Body of pancreas (tissue), 4 donors: ENCODE data around the gene KIAA1549. TPM values are rescaled to one million over a fixed set of nuclear protein-coding genes. Genes with fewer than 3 reads are reported as not detected.

ENCODE experiments used
- ATAC-seq: fragments of 150-250 bp; one replicate; pipeline ENCODE4 v1.9.1; 2016
- DNase-seq, 4 donors: peaks; one replicate each; pipeline ENCODE4 v3.0.0-alpha.2; 2019
- H3K27ac ChIP-seq, 4 donors: fragments of 200-600 bp; sonication (generic); 1 replicate in 3 of 4; 2 replicates in 1 of 4; pipeline versions ENCODE4 v1.5.1 to v1.6.1; 2016 to 2019; ENCODE audit warnings: mild to moderate bottlenecking in 1 of 4, mixed read lengths in 1 of 4, moderate library complexity in 1 of 4
- H3K27me3 ChIP-seq, 2 donors: fragments of 200-600 bp; sonication (generic); one replicate each; pipeline ENCODE4 v1.6.0; 2016; ENCODE audit warnings: mild to moderate bottlenecking in 1 of 2
- H3K36me3 ChIP-seq, 2 donors: fragments of 200-600 bp; sonication (generic); replicated peaks in 1 of 2; 2 replicates each; pipeline ENCODE4 v1.5.1; 2016; ENCODE audit warnings: low read depth in 2 of 2; ENCODE audit not compliant: insufficient read depth in 1 of 2
- H3K4me1 ChIP-seq: fragments of 200-600 bp; sonication (generic); one replicate; pipeline ENCODE4 v1.6.0; 2016
- H3K4me3 ChIP-seq, 2 donors: fragments of 200-600 bp; sonication (generic); 1 replicate in 1 of 2; 2 replicates in 1 of 2; pipeline ENCODE4 v1.5.1; 2016 to 2019
- H3K9me3 ChIP-seq, 3 donors: fragments of 200-600 bp; sonication (generic); 1 replicate in 2 of 3; 2 replicates in 1 of 3; pipeline ENCODE4 v1.5.1; 2016
- POLR2A ChIP-seq, 3 donors: fragments of 450-650 bp; IDR thresholded peaks; one replicate each; pipeline ENCODE4 v1.6.1; 2016; ENCODE audit warnings: antibody characterized with exemption in 3 of 3, mild to moderate bottlenecking in 2 of 3
- WGBS, 2 donors: methylation state at CpG; one replicate each; pipeline ENCODE4 v1.1.5; 2017; 5-methylcytosine and 5-hydroxymethylcytosine counted together
- intact Hi-C: fragments of 100-400 bp; cut with DNase I; formaldehyde crosslinking; loops from one replicate; pipeline ENCODE4 v1.15.1; 2023
- total RNA-seq, 2 donors: library from RNA; depleted of rRNA; stranded (reverse); fragments of >200 nt; gene quantifications; one replicate each; pipeline ENCODE4 v1.1.0, GENCODE V29; 2016
- TF ChIP-seq, protein P1 (sequence below), 7 experiments: fragments of 450-650 bp in 4 of 7; fragments of 200-600 bp in 3 of 7; sonication (generic) in 3 of 7; IDR thresholded peaks; one replicate each; pipeline ENCODE4 v1.5.1; 2016 to 2019; ENCODE audit warnings: antibody characterized with exemption in 7 of 7

The KIAA1549 gene
- total RNA-seq, 2 donors from 2014 or later = 5.3 to 6.0 TPM

DNA sequence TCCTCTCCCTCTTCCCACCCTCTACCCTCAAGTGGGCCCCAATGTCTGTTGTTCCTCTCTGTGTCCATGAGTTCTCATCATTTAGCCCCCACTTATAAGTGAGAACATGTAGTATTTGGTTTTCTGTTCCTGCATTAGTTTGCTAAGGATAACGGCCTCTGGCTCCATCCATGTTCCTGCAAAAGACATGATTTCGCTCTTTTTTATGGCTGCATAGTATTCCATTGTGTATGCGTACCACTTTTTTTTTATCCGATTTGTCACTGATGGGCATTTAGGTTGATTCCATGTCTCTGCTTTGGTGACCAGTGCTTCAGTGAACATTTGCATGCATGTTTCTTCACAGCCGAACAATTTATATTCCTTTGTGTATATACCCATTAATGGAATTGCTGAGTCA is 131.5 kb downstream of the KIAA1549 start:
- intact Hi-C loops = no loop called here
- Histone ChIP-seq H3K4me1 (no peaks in the 10 kb centered on the region), H3K9me3 (no peaks in the 10 kb centered on the region), H3K4me3 (no peak overlapping the region), H3K36me3 (peaks cover 0 to 7% of the 10 kb centered on the region in 2 donors), H3K27ac (no peak overlapping the region), H3K27me3 (no peaks in the 10 kb centered on the region)
- ATAC-seq (no peak), DNase-seq (no peak)
- no peak for TF ChIP-seq POLR2A (IDR thresholded peaks at IDR 0.05)
- TF ChIP-seq, protein P1, sequence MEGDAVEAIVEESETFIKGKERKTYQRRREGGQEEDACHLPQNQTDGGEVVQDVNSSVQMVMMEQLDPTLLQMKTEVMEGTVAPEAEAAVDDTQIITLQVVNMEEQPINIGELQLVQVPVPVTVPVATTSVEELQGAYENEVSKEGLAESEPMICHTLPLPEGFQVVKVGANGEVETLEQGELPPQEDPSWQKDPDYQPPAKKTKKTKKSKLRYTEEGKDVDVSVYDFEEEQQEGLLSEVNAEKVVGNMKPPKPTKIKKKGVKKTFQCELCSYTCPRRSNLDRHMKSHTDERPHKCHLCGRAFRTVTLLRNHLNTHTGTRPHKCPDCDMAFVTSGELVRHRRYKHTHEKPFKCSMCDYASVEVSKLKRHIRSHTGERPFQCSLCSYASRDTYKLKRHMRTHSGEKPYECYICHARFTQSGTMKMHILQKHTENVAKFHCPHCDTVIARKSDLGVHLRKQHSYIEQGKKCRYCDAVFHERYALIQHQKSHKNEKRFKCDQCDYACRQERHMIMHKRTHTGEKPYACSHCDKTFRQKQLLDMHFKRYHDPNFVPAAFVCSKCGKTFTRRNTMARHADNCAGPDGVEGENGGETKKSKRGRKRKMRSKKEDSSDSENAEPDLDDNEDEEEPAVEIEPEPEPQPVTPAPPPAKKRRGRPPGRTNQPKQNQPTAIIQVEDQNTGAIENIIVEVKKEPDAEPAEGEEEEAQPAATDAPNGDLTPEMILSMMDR (IDR thresholded peaks at IDR 0.05) = no peak
- WGBS, 2 donors = 97 to 98% methylated on average over 5 of the region's 5 CpGs

DNA sequence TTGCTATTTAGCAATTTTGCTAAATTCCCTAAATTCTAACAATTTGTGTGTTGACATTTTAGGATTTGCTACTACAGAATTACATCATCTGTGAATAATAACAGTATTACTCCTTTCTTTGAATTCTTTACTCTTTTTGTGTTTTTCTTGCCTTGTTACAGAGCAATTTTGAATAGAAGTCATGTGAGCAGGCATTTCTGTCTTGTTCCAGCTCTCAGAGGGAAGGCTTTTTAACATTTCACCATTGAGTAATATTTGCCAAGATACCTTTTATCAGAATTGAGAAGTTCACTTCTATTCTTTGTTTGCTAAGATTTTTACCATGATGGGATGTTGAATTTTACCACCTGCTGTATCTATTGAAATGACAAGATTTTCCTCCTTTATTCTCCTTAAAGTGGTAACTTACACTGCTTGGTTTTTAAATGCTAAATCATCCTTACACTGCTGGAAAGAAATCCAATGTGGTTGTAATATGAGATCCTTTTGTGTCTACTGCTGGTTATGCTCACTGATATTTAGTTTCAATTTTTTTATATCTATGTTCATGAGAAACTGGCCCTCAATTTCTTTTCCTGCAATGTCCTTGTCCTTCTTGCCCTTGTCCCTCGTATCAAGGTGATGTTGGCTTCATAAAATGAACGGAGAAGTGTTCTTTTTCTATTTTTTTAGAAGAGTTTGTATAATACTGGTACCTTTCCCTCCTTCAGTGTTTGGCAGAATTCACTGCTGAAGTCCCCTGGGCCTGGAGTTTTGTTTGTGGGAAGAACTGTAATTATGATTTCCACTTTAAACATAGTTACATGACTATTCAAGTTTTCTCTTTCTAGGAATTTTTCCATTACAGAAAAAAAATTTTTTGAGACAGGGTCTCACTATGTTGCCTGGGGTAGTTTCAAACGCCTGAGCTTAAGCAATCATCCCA is 132.9 kb downstream of the KIAA1549 start:
- ATAC-seq = no peak
- WGBS, 2 donors = 87 to 91% methylated on average over 3 of the region's 3 CpGs
- TF ChIP-seq POLR2A (IDR thresholded peaks at IDR 0.05) = no peak
- TF ChIP-seq, protein P1 (IDR thresholded peaks at IDR 0.05) = no peak
- Histone ChIP-seq H3K4me1 (no peaks in the 10 kb centered on the region), H3K4me3 (no peak overlapping the region), H3K27ac (no peak overlapping the region), H3K27me3 (no peaks in the 10 kb centered on the region), H3K36me3 (peaks cover 0 to 10% of the 10 kb centered on the region in 2 donors), H3K9me3 (no peaks in the 10 kb centered on the region)
- intact Hi-C loops = no loop called here
- no peak for DNase-seq

GRCh38 chr7:138845711-138846110 is 135.5 kb downstream of the KIAA1549 start:
- no peak for TF ChIP-seq POLR2A (IDR thresholded peaks at IDR 0.05)
- TF ChIP-seq, protein P1 (IDR thresholded peaks at IDR 0.05) = no peak
- WGBS, 2 donors = 38 to 56% methylated on average over 2 of the region's 2 CpGs
- ATAC-seq = no peak

GRCh38 chr7:138843632-138844580 is 137.3 kb downstream of the KIAA1549 start:
- TF ChIP-seq POLR2A (IDR thresholded peaks at IDR 0.05) = no peak
- TF ChIP-seq, protein P1 (IDR thresholded peaks at IDR 0.05) = no peak
- WGBS, 2 donors = 90 to 91% methylated on average over 19 to 20 of the region's 20 CpGs
- Histone ChIP-seq H3K36me3 (peaks cover 0 to 3% of the 10 kb centered on the region in 2 donors), H3K9me3 (no peaks in the 10 kb centered on the region), H3K27me3 (no peaks in the 10 kb centered on the region), H3K4me1 (no peaks in the 10 kb centered on the region), H3K4me3 (no peak overlapping the region), H3K27ac (no peak overlapping the region)
- ATAC-seq (no peak), DNase-seq (no peak)
- intact Hi-C loops = no loop called here

More at GRCh38 chr7:138845711-138846110, 135.5 kb downstream of the KIAA1549 start:
- H3K27ac ChIP-seq = no peak overlapping the region
- no peaks in the 10 kb centered on the region for H3K27me3 ChIP-seq
- H3K4me1 ChIP-seq = no peaks in the 10 kb centered on the region
- peaks cover 0 to 8% of the 10 kb centered on the region in 2 donors for H3K36me3 ChIP-seq
- no peaks in the 10 kb centered on the region for H3K9me3 ChIP-seq
- no peak for DNase-seq
- H3K4me3 ChIP-seq = no peak overlapping the region
- intact Hi-C loops = no loop called here
